Ascending aorta (tissue), 2 donors: ENCODE measurements around the gene CDCA4. TPM values are rescaled to one million over a fixed set of nuclear protein-coding genes. Genes with fewer than 3 reads are reported as not detected.
A peak's percentile ranks its signal among the peaks of the same experiment; 100 is the strongest.

Source experiments
- DNase-seq, 2 donors: peaks; one replicate each; pipeline ENCODE4 v3.0.0-alpha.2; 2019; ENCODE audit warnings: low spot score in 2 of 2
- H3K27ac ChIP-seq, 2 donors: fragments of 200-600 bp; sonication (generic); one replicate each; pipeline ENCODE4 v1.5.1; 2016 to 2017; ENCODE audit warnings: mild to moderate bottlenecking in 1 of 2
- H3K27me3 ChIP-seq: fragments of 200-600 bp; sonication (generic); one replicate; pipeline ENCODE4 v1.5.1; 2017
- H3K36me3 ChIP-seq, 2 donors: fragments of 200-600 bp; sonication (generic); one replicate each; pipeline ENCODE4 v1.5.1; 2016
- H3K4me1 ChIP-seq, 2 donors: fragments of 200-600 bp; sonication (generic); one replicate each; pipeline ENCODE4 v1.5.1; 2016 to 2017; ENCODE audit warnings: mild to moderate bottlenecking in 1 of 2
- H3K4me3 ChIP-seq, 2 donors: fragments of 200-600 bp; sonication (generic); one replicate each; pipeline ENCODE4 v1.5.1; 2016 to 2017; ENCODE audit warnings: mild to moderate bottlenecking in 1 of 2
- H3K9me3 ChIP-seq, 2 donors: fragments of 200-600 bp; sonication (generic); one replicate each; pipeline ENCODE4 v1.5.1; 2016
- intact Hi-C: fragments of 100-400 bp; cut with DNase I; formaldehyde crosslinking; loops from one replicate; pipeline ENCODE4 v1.15.1; 2023
- total RNA-seq: library from RNA; depleted of rRNA; stranded (reverse); fragments of >200 nt; gene quantifications from one replicate; pipeline ENCODE4 v1.1.0, GENCODE V29; 2016
- TF ChIP-seq, protein P1 (sequence below), 3 experiments: fragments of 200-600 bp in 2 of 3; fragments of 450-650 bp in 1 of 3; sonication (generic) in 2 of 3; IDR thresholded peaks; one replicate each; pipeline ENCODE4 v1.5.1; 2016 to 2019; ENCODE audit warnings: antibody characterized with exemption in 3 of 3, mild to moderate bottlenecking in 1 of 3, moderate library complexity in 1 of 3

CDCA4 gene
- total RNA-seq, 1 donor from 2014 or later, result 2.3 TPM

DNA sequence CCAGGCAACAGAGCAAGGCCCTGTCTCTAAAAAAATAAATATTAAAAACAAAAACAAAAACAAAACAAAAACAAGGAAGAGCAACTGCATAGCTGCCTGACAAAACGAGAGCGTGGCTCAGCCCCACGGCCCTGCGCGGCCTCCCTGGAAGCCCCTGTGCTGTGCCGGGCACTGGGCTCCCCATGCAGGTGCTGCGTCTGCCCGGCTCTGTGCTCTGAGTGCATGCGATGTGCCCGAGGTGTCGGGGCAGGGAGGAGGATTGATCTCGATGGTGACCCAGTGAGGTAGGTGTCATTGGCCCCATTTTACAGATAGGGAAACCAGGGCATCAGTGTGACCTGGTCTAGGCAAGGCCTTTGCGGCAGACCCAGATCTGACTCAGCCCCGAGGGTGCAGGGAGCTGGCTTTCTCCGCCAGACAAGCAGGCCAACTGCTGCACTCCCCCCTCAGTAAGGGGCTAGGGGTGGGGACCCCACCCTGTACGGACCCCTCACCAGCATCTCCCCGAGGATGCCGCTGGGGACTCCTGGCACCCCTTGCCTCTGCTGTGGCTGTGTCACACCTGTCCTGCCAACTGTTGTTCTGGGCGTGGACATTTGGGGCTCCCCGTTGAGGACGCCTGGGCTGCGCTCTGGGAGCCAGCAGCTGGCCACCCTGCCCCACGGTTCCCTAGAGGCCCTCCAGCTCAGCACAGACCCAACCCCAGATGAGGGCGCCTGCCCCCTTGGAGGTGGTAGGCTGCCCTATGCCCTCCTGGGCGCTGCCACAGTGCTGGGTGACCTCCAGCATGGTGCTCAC lies 29.1 kb upstream of the CDCA4 start:
- intact Hi-C loops, result no loop called here
- Histone ChIP-seq H3K27me3 (no peaks in the 10 kb centered on the region), H3K4me1 (no peaks in the 10 kb centered on the region), H3K9me3 (no peaks in the 10 kb centered on the region), H3K36me3 (no peaks in the 10 kb centered on the region), H3K27ac (no peak overlapping the region), H3K4me3 (no peak overlapping the region)
- no peak for DNase-seq
- TF ChIP-seq, protein P1, sequence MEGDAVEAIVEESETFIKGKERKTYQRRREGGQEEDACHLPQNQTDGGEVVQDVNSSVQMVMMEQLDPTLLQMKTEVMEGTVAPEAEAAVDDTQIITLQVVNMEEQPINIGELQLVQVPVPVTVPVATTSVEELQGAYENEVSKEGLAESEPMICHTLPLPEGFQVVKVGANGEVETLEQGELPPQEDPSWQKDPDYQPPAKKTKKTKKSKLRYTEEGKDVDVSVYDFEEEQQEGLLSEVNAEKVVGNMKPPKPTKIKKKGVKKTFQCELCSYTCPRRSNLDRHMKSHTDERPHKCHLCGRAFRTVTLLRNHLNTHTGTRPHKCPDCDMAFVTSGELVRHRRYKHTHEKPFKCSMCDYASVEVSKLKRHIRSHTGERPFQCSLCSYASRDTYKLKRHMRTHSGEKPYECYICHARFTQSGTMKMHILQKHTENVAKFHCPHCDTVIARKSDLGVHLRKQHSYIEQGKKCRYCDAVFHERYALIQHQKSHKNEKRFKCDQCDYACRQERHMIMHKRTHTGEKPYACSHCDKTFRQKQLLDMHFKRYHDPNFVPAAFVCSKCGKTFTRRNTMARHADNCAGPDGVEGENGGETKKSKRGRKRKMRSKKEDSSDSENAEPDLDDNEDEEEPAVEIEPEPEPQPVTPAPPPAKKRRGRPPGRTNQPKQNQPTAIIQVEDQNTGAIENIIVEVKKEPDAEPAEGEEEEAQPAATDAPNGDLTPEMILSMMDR (IDR thresholded peaks at IDR 0.05), result no peak

DNA sequence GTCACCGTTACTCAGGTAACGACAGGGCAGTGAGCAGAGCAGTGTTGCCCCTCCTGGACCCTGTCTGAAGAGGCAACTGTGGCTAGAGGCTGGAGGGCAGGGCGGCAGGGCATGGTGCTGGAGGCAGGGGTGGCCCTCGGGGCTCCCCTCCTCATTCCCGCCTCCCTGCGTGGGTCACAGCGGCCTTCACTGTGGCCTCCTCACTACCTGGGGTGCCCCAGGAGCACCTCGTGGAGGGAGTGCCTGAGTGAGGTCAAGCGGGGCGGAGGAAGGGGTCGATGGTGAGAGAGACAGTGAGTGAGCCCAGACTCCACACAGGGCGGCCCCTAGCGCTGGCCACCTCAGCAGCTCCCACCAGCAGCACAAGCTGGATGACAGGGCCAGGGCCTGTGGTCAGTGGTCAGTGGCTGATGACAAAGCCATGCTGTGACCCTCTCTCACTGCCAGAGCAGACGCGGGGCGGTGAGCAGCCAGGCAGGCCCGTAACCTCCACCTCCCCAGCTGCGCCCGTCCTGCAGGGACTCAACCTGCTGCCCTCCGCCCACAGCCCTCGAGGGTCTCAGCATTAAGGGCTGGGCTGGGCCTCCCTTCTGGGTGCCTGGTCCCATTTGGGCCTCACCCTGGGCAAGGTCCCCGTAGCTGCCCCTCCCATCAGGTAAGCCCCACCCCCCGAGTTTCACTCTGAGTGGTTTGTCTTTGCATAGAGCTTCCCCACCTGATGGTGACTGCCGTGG lies 26.6 kb upstream of the CDCA4 start:
- H3K4me3 ChIP-seq, result no peak overlapping the region
- no peaks in the 10 kb centered on the region for H3K9me3 ChIP-seq
- no peak overlapping the region for H3K27ac ChIP-seq
- no peaks in the 10 kb centered on the region for H3K27me3 ChIP-seq
- H3K4me1 ChIP-seq, result no peaks in the 10 kb centered on the region
- TF ChIP-seq, protein P1 (IDR thresholded peaks at IDR 0.05), result no peak
- DNase-seq, result no peak
- H3K36me3 ChIP-seq, result no peaks in the 10 kb centered on the region
- intact Hi-C loops, result no loop called here

- no peaks in the 10 kb centered on the region for H3K27me3 ChIP-seq
- DNase-seq, result no peak
- H3K4me1 ChIP-seq, result no peaks in the 10 kb centered on the region
- TF ChIP-seq, protein P1 (IDR thresholded peaks at IDR 0.05), result no peak
- H3K9me3 ChIP-seq, result no peaks in the 10 kb centered on the region
- no peak overlapping the region for H3K4me3 ChIP-seq
- intact Hi-C loops, result no loop called here
- no peak overlapping the region for H3K27ac ChIP-seq
- no peaks in the 10 kb centered on the region for H3K36me3 ChIP-seq
Observed at GRCh38 chr14:105046891-105047282, 26.0 kb upstream of the CDCA4 start.

GRCh38 chr14:105045710-105046326 lies 24.9 kb upstream of the CDCA4 start:
- H3K4me3 ChIP-seq, result peak overlapping the region in 1 of 2 donors; percentile 35
- no peak overlapping the region for H3K27ac ChIP-seq
- H3K27me3 ChIP-seq, result no peaks in the 10 kb centered on the region
- no peaks in the 10 kb centered on the region for H3K36me3 ChIP-seq
- H3K4me1 ChIP-seq, result no peaks in the 10 kb centered on the region
- TF ChIP-seq, protein P1 (IDR thresholded peaks at IDR 0.05), result peak; percentile 97 to 100 (median 98)
- DNase-seq, result peak in 1 of 2 donors; percentile 95
- no peaks in the 10 kb centered on the region for H3K9me3 ChIP-seq
- intact Hi-C loops, result loop anchor here (1.0 kb wide), 4 partner anchors 25 to 150 kb away; partner anchors contain the start of gene CDCA4

- H3K9me3 ChIP-seq, result no peaks in the 10 kb centered on the region
- H3K36me3 ChIP-seq, result no peaks in the 10 kb centered on the region
- H3K27ac ChIP-seq, result no peak overlapping the region
- TF ChIP-seq, protein P1 (IDR thresholded peaks at IDR 0.05), result no peak
- DNase-seq, result no peak
- H3K4me1 ChIP-seq, result no peaks in the 10 kb centered on the region
- intact Hi-C loops, result no loop called here
- no peaks in the 10 kb centered on the region for H3K27me3 ChIP-seq
- no peak overlapping the region for H3K4me3 ChIP-seq
Observed at GRCh38 chr14:105043641-105044040, 22.8 kb upstream of the CDCA4 start.
